ENCODE measurements around the gene KCNK16.

- TF ChIP-seq CTCF (conservative IDR thresholded peaks at IDR 0.05; ENCODE audit: low read length): peak; percentile 21
- TF ChIP-seq EZH2phosphoT487 (IDR thresholded peaks at IDR 0.05; ENCODE audit: borderline replicate concordance): no peak
These were observed 20.9 kb upstream of the KCNK16 start for GRCh38 chr6:39343396-39343870.

Measured in Loucy (cell line).